HCT116 (cell line): Measurements from ENCODE around the gene GPR68. TPM values are rescaled to one million over a fixed set of nuclear protein-coding genes. Genes with fewer than 3 reads are reported as not detected.

Experiments used
- ATAC-seq: fragments of 200-7000 bp; cut with Tn5 transposase; 2 replicates; pipeline ENCODE4 v1.9.1; 2020; ENCODE audit warnings: mild to moderate bottlenecking, moderate library complexity
- BruUV-seq: library from RNA; stranded (reverse); fragments of 400-500 nt; replicated peaks from 2 replicates; lab custom pipeline; 2021; lab: Mats Ljungman, UMichigan
- CTCF ChIA-PET: fragments of 300-600 bp; sonication (Branson Sonifier 250); formaldehyde crosslinking; loops from one replicate; lab custom pipeline; 2021; ENCODE audit warnings: antibody characterized with exemption; lab: Charles Lee
- POLR2A ChIA-PET: fragments of 300-600, 350-600 bp; sonication (Branson Sonifier 250); formaldehyde crosslinking; loops from one replicate; lab custom pipeline; 2021; ENCODE audit warnings: antibody characterized with exemption; lab: Charles Lee
- RAD21 ChIA-PET, 2 experiments: fragments of 300-600 bp; sonication (Branson Sonifier 250); formaldehyde crosslinking; loops; one replicate each; lab custom pipeline; 2023; ENCODE audit warnings: low total read pairs in 2 of 2; ENCODE audit not compliant: uncharacterized antibody in 2 of 2, unreplicated experiment in 2 of 2, low non-redundant PET in 1 of 2; lab: Charles Lee
- DNase-seq: peaks from one replicate; pipeline ENCODE4 v3.0.0-alpha.2; 2010; ENCODE audit warnings: low read depth, low spot score
- H2AFZ ChIP-seq: fragments of 200-600 bp; shearing (Covaris generic), sonication (generic); 2 replicates; pipeline ENCODE4 v1.6.1; 2017; ENCODE audit warnings: low read depth, mixed run types, mixed read lengths, antibody characterized with exemption, low read length; ENCODE audit not compliant: poor library complexity, severe bottlenecking
- H3K27ac ChIP-seq: 2 replicates; pipeline ENCODE4 v1.5.1; 2012; ENCODE audit warnings: low read depth, low read length
- H3K27me3 ChIP-seq: fragments of 200-600 bp; sonication (generic); 2 replicates; pipeline ENCODE4 v1.6.1; 2016; ENCODE audit warnings: mixed run types, low read length, mixed read lengths; ENCODE audit not compliant: insufficient read depth
- H3K36me3 ChIP-seq, 2 experiments: fragments of 200-500 bp in 1 of 2; fragments of 200-600 bp in 1 of 2; sonication (Bioruptor generic) in 1 of 2; sonication (generic) in 1 of 2; 2 replicates each; pipeline versions ENCODE4 v1.5.1 to v1.6.1; 2014 to 2016; ENCODE audit warnings: low read length in 2 of 2, inconsistent platforms in 1 of 2, mixed read lengths in 1 of 2, mixed run types in 1 of 2; ENCODE audit not compliant: insufficient read depth in 2 of 2, control insufficient read depth in 1 of 2
- H3K4me1 ChIP-seq, 2 experiments: fragments of 200-600 bp in 1 of 2; sonication (generic) in 1 of 2; 2 replicates each; pipeline versions ENCODE4 v1.5.1 to v1.6.1; 2012 to 2017; ENCODE audit warnings: low read length in 2 of 2, inconsistent platforms in 1 of 2, mild to moderate bottlenecking in 1 of 2, mixed read lengths in 1 of 2, mixed run types in 1 of 2, moderate library complexity in 1 of 2; ENCODE audit not compliant: insufficient read depth in 2 of 2, control insufficient read depth in 1 of 2
- H3K4me2 ChIP-seq: fragments of 200-600 bp; sonication (generic); 2 replicates; pipeline ENCODE4 v1.6.1; 2017; ENCODE audit warnings: mixed run types, low read length, mixed read lengths
- H3K4me3 ChIP-seq, 2 experiments: fragments of 200-600 bp in 1 of 2; sonication (generic) in 1 of 2; replicated peaks in 1 of 2; 2 replicates each; pipeline ENCODE4 v1.5.1; 2011 to 2016; ENCODE audit warnings: low read length in 2 of 2, control low read depth in 1 of 2, low read depth in 1 of 2, mild to moderate bottlenecking in 1 of 2, mixed read lengths in 1 of 2, mixed run types in 1 of 2
- H3K79me2 ChIP-seq: fragments of 200-600 bp; sonication (generic); 2 replicates; pipeline ENCODE4 v1.6.1; 2017; ENCODE audit warnings: mild to moderate bottlenecking, mixed run types, low read length, moderate library complexity, mixed read lengths; ENCODE audit not compliant: insufficient read depth
- H3K9ac ChIP-seq: fragments of 200-600 bp; sonication (generic); 2 replicates; pipeline ENCODE4 v1.6.1; 2016; ENCODE audit warnings: low read length, mixed read lengths
- H3K9me2 ChIP-seq: fragments of 200-600 bp; sonication (generic), shearing (Covaris generic); 2 replicates; pipeline ENCODE4 v1.6.1; 2017; ENCODE audit warnings: mixed run types, mild to moderate bottlenecking, moderate library complexity; ENCODE audit not compliant: insufficient read depth
- H3K9me3 ChIP-seq, 2 experiments: fragments of 200-500 bp in 1 of 2; fragments of 200-600 bp in 1 of 2; sonication (Bioruptor generic) in 1 of 2; sonication (generic) in 1 of 2; 2 replicates each; pipeline ENCODE4 v1.6.1; 2014 to 2017; ENCODE audit warnings: low read length in 2 of 2, mixed read lengths in 2 of 2, inconsistent platforms in 1 of 2, low read depth in 1 of 2, mild to moderate bottlenecking in 1 of 2, mixed run types in 1 of 2, moderate library complexity in 1 of 2; ENCODE audit not compliant: control insufficient read depth in 1 of 2, insufficient read depth in 1 of 2
- H4K20me1 ChIP-seq: fragments of 200-600 bp; sonication (generic), shearing (Covaris generic); 2 replicates; pipeline ENCODE4 v1.6.1; 2017; ENCODE audit warnings: mixed run types, mild to moderate bottlenecking, moderate library complexity; ENCODE audit not compliant: insufficient read depth
- CEBPB ChIP-seq: IDR thresholded peaks from 2 replicates; pipeline ENCODE4 v1.6.1; 2012; ENCODE audit warnings: low read depth
- EGR1 ChIP-seq: IDR thresholded peaks from 2 replicates; pipeline ENCODE4 v1.6.1; 2012; ENCODE audit warnings: low read depth
- ELF1 ChIP-seq: IDR thresholded peaks from 2 replicates; pipeline ENCODE4 v1.6.1; 2012; ENCODE audit warnings: low read depth, borderline replicate concordance
- EZH2 ChIP-seq: fragments of 200-600 bp; sonication (generic); IDR thresholded peaks from 2 replicates; pipeline ENCODE4 v1.6.1; 2017; ENCODE audit warnings: antibody characterized with exemption, mixed run types
- EZH2phosphoT487 ChIP-seq: fragments of 200-600 bp; IDR thresholded peaks from 2 replicates; pipeline ENCODE4 v1.6.1; 2018; ENCODE audit warnings: antibody characterized with exemption, borderline replicate concordance
- FOSL1 ChIP-seq: IDR thresholded peaks from 2 replicates; pipeline ENCODE4 v1.6.1; 2012; ENCODE audit warnings: low read depth
- POLR2A ChIP-seq: IDR thresholded peaks from 2 replicates; pipeline ENCODE4 v1.7.0; 2011; ENCODE audit warnings: borderline replicate concordance; ENCODE audit not compliant: insufficient read depth, insufficient read length; ENCODE audit errors: extremely low read depth
- POLR2AphosphoS5 ChIP-seq: IDR thresholded peaks from 2 replicates; pipeline ENCODE4 v1.6.1; 2011; ENCODE audit warnings: mild to moderate bottlenecking, low read depth, low read length, moderate library complexity
- RAD21 ChIP-seq: IDR thresholded peaks from 2 replicates; pipeline ENCODE4 v1.6.1; 2012; ENCODE audit warnings: low read depth, mild to moderate bottlenecking
- SIN3A ChIP-seq: IDR thresholded peaks from 2 replicates; pipeline ENCODE4 v1.6.1; 2012; ENCODE audit warnings: low read depth
- SP1 ChIP-seq: IDR thresholded peaks from 2 replicates; pipeline ENCODE4 v1.6.1; 2012; ENCODE audit warnings: low read depth
- SRF ChIP-seq: IDR thresholded peaks from 2 replicates; pipeline ENCODE4 v1.6.1; 2012; ENCODE audit warnings: low read depth
- YY1 ChIP-seq: IDR thresholded peaks from 2 replicates; pipeline ENCODE4 v1.6.1; 2011; ENCODE audit warnings: low read length, low read depth, moderate library complexity, mild to moderate bottlenecking; ENCODE audit not compliant: insufficient replicate concordance; ENCODE audit errors: extremely low read depth
- ZFX ChIP-seq: fragments of 450-650 bp; IDR thresholded peaks from 2 replicates; pipeline ENCODE4 v1.6.1; 2017
- intact Hi-C: fragments of 100-400 bp; cut with micrococcal nuclease; formaldehyde crosslinking; loops from 2 replicates; pipeline ENCODE4 v1.10.0; 2022
- total RNA-seq: library from RNA; stranded (reverse); gene quantifications from one replicate; pipeline ENCODE4 v1.2.1, GENCODE V29; 2021; ENCODE audit not compliant: unreplicated experiment
- TF ChIP-seq, protein P1 (sequence below): IDR thresholded peaks from 2 replicates; pipeline ENCODE4 v1.6.1; 2012
- TF ChIP-seq, protein P2 (sequence below): IDR thresholded peaks from 2 replicates; pipeline ENCODE4 v1.6.1; 2012
- TF ChIP-seq, protein P3 (sequence below): IDR thresholded peaks from 2 replicates; pipeline ENCODE4 v1.6.1; 2011; ENCODE audit warnings: mild to moderate bottlenecking, low read length, moderate library complexity; ENCODE audit not compliant: insufficient replicate concordance; ENCODE audit errors: extremely low read depth
- TF ChIP-seq, protein P4 (sequence below), 3 experiments: fragments of 200-600 bp in 1 of 3; sonication (generic) in 1 of 3; IDR thresholded peaks in 2 of 3; conservative IDR thresholded peaks in 1 of 3; 2 replicates each; pipeline ENCODE4 v1.5.1; 2012 to 2017; ENCODE audit warnings: low read depth in 2 of 3, low read length in 2 of 3, antibody characterized with exemption in 1 of 3, borderline replicate concordance in 1 of 3, control low read depth in 1 of 3, mild to moderate bottlenecking in 1 of 3, mixed read lengths in 1 of 3, mixed run types in 1 of 3, moderate library complexity in 1 of 3; ENCODE audit not compliant: insufficient read depth in 1 of 3
- TF ChIP-seq, protein P5 (sequence below): IDR thresholded peaks from 2 replicates; pipeline ENCODE4 v1.6.1; 2012; ENCODE audit warnings: low read depth

GPR68 gene
- total RNA-seq, 1 experiment from 2014 or later = not detected

DNA sequence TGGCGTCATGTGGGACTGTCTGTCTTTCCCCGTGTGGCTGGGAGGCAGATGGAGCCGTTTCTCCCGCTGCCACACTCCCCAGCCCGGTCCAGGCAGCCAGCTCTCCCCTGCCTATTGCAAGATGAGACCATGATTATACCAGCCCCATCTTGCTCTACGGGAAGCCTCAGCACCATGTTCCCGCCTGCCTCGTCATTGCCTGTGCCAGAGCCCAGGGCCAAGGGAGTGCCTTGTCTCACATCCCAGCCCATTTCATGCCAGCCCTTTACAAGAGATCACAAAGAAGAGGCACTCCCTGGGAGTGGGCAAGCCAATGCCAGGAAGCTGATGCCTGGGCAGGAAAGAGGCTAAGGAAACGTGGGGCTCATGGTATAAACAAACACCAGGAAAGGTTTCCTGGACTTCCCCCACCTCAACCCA, 23.9 kb downstream of the GPR68 start:
- Histone ChIP-seq H3K27ac (no peak overlapping the region), H3K27me3 (no peaks in the 10 kb centered on the region), H3K9ac (no peak overlapping the region), H2AFZ (no peak overlapping the region), H3K4me3 (no peak overlapping the region), H4K20me1 (no peaks in the 10 kb centered on the region), H3K4me1 (peaks cover 0 to 15% of the 10 kb centered on the region in 2 experiments; a peak in 1 of 4 replicates), H3K9me3 (no peaks in the 10 kb centered on the region), H3K4me2 (no peak overlapping the region), H3K36me3 (peaks cover 3 to 4% of the 10 kb centered on the region in 2 experiments; a peak in 3 of 4 replicates), H3K9me2 (no peaks in the 10 kb centered on the region), H3K79me2 (no peaks in the 10 kb centered on the region)
- ChIA-PET POLR2A (no interaction called here), CTCF (no interaction called here), RAD21 (interaction anchor here in 1 of 2 experiments (0.6 kb wide), 1 partner anchor 335 kb away, joined by 3 read pairs; no protein-coding TSS in a partner anchor)
- no TSS peak for BruUV-seq
- ATAC-seq (no peak), DNase-seq (no peak)
- TF ChIP-seq ZFX (no peak), FOSL1 (no peak), ELF1 (no peak), POLR2AphosphoS5 (no peak), EGR1 (no peak), SIN3A (no peak), EZH2 (no peak), POLR2A (no peak), EZH2phosphoT487 (no peak), YY1 (no peak), SP1 (no peak), SRF (no peak), CEBPB (no peak), RAD21 (no peak)
- TF ChIP-seq, protein P1, sequence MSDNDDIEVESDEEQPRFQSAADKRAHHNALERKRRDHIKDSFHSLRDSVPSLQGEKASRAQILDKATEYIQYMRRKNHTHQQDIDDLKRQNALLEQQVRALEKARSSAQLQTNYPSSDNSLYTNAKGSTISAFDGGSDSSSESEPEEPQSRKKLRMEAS = no peak
- TF ChIP-seq, protein P2, sequence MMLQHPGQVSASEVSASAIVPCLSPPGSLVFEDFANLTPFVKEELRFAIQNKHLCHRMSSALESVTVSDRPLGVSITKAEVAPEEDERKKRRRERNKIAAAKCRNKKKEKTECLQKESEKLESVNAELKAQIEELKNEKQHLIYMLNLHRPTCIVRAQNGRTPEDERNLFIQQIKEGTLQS = no peak
- TF ChIP-seq, protein P3, sequence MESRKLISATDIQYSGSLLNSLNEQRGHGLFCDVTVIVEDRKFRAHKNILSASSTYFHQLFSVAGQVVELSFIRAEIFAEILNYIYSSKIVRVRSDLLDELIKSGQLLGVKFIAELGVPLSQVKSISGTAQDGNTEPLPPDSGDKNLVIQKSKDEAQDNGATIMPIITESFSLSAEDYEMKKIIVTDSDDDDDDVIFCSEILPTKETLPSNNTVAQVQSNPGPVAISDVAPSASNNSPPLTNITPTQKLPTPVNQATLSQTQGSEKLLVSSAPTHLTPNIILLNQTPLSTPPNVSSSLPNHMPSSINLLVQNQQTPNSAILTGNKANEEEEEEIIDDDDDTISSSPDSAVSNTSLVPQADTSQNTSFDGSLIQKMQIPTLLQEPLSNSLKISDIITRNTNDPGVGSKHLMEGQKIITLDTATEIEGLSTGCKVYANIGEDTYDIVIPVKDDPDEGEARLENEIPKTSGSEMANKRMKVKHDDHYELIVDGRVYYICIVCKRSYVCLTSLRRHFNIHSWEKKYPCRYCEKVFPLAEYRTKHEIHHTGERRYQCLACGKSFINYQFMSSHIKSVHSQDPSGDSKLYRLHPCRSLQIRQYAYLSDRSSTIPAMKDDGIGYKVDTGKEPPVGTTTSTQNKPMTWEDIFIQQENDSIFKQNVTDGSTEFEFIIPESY = no peak
- TF ChIP-seq, protein P4, sequence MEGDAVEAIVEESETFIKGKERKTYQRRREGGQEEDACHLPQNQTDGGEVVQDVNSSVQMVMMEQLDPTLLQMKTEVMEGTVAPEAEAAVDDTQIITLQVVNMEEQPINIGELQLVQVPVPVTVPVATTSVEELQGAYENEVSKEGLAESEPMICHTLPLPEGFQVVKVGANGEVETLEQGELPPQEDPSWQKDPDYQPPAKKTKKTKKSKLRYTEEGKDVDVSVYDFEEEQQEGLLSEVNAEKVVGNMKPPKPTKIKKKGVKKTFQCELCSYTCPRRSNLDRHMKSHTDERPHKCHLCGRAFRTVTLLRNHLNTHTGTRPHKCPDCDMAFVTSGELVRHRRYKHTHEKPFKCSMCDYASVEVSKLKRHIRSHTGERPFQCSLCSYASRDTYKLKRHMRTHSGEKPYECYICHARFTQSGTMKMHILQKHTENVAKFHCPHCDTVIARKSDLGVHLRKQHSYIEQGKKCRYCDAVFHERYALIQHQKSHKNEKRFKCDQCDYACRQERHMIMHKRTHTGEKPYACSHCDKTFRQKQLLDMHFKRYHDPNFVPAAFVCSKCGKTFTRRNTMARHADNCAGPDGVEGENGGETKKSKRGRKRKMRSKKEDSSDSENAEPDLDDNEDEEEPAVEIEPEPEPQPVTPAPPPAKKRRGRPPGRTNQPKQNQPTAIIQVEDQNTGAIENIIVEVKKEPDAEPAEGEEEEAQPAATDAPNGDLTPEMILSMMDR (IDR thresholded peaks at IDR 0.05 in 2 of 3, conservative IDR thresholded peaks at IDR 0.05 in 1 of 3; ENCODE audit: borderline replicate concordance in 1 of 3, insufficient read depth in 1 of 3, low read depth in 2 of 3, low read length in 2 of 3) = no peak
- TF ChIP-seq, protein P5, sequence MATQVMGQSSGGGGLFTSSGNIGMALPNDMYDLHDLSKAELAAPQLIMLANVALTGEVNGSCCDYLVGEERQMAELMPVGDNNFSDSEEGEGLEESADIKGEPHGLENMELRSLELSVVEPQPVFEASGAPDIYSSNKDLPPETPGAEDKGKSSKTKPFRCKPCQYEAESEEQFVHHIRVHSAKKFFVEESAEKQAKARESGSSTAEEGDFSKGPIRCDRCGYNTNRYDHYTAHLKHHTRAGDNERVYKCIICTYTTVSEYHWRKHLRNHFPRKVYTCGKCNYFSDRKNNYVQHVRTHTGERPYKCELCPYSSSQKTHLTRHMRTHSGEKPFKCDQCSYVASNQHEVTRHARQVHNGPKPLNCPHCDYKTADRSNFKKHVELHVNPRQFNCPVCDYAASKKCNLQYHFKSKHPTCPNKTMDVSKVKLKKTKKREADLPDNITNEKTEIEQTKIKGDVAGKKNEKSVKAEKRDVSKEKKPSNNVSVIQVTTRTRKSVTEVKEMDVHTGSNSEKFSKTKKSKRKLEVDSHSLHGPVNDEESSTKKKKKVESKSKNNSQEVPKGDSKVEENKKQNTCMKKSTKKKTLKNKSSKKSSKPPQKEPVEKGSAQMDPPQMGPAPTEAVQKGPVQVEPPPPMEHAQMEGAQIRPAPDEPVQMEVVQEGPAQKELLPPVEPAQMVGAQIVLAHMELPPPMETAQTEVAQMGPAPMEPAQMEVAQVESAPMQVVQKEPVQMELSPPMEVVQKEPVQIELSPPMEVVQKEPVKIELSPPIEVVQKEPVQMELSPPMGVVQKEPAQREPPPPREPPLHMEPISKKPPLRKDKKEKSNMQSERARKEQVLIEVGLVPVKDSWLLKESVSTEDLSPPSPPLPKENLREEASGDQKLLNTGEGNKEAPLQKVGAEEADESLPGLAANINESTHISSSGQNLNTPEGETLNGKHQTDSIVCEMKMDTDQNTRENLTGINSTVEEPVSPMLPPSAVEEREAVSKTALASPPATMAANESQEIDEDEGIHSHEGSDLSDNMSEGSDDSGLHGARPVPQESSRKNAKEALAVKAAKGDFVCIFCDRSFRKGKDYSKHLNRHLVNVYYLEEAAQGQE = no peak
- intact Hi-C loops = no loop called here
